NCI-H2107 treated with DMSO at 0.1 percent for 48 hours (cell line): ENCODE results near the gene ZFP57.

ENCODE experiments used
- DNase-seq: peaks from one replicate; lab custom pipeline; 2025; ENCODE audit not compliant: unreplicated experiment; lab: John Stamatoyannopoulos, UW

Gene ZFP57

DNA sequence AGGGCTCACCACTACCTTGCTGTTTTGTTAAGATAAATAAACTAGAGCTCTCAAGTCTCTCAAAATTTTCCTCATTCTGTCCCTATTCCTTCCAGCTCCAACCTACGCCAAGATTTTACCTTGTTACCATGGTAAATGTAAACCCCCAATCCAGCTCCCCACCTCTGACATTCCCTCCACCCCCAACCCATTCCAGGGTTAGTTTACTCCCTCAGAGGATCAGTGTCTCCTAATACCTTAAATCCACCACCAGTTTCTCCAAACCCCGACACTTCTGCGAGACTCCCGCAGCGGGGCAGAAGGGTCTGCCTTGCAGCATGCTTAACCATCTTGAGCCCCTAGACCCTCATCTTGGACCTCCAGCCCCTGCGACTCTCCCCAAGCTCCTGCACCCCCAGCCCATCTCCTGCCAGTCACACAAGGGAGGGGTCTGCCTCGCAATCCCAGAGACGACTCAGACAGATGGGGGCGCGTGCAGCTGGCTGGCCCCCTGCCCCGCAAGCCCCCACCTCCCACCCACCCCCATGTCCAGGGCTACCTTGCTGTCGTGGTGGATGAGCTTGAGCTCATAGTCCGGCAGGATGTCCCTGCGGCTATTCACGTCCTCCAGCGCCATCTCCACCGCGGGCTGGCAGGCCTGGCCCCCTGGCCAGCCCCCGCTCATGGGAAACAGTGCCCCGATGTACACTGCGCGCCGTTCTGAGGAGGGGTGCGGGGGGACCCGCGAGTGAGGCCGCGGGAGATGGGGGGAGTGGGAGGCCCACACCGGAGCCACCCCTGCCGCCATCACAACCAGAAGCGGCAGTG is 53.8 kb downstream of the ZFP57 start:
- DNase-seq: no peak

GRCh38 chr6:29625337-29625930 is 55.5 kb downstream of the ZFP57 start:
- no peak for DNase-seq

GRCh38 chr6:29624520-29624961 is 56.4 kb downstream of the ZFP57 start:
- DNase-seq: no peak
